ENCODE data around the gene RNF14. TPM values are rescaled to one million over a fixed set of nuclear protein-coding genes. Genes with fewer than 3 reads are reported as not detected.

Gene RNF14
- total RNA-seq, 2 experiments from 2014 or later, result 22.2 to 26.0 TPM

- H3K4me1 Mint-ChIP-seq (ENCODE audit: low read depth), result peaks cover 8% of the 10 kb centered on the region
- DNase-seq (no peak), ATAC-seq (no peak)
- POLR2A ChIA-PET, result interaction anchor here (0.9 to 1.0 kb wide), 2 partner anchors 17 to 157 kb away, joined by 3 to 5 read pairs; partner anchors contain the start of gene RNF14
- H3K36me3 Mint-ChIP-seq (ENCODE audit: low read depth), result peaks cover 49% of the 10 kb centered on the region
- no peak overlapping the region for H3K4me3 Mint-ChIP-seq
- H3K9me3 Mint-ChIP-seq (ENCODE audit: insufficient read depth), result no peaks in the 10 kb centered on the region
- no peak overlapping the region for H3K27ac Mint-ChIP-seq
- CTCF ChIA-PET, result interaction anchor here (0.6 to 3.6 kb wide), 9 partner anchors 9 to 160 kb away, joined by 3 to 23 read pairs (median 5); partner anchors contain the start of genes GNPDA1 and RNF14
- H3K27me3 Mint-ChIP-seq (ENCODE audit: low read depth), result no peaks in the 10 kb centered on the region
Measured at GRCh38 chr5:141986072-141986471, 17.2 kb downstream of the RNF14 start.

GRCh38 chr5:141989720-141990119 is 20.8 kb downstream of the RNF14 start:
- Mint-ChIP-seq H3K4me1 (ENCODE audit: low read depth) (peaks cover 11% of the 10 kb centered on the region), H3K27ac (no peak overlapping the region), H3K9me3 (ENCODE audit: insufficient read depth) (no peaks in the 10 kb centered on the region), H3K36me3 (ENCODE audit: low read depth) (peaks cover 40% of the 10 kb centered on the region), H3K27me3 (ENCODE audit: low read depth) (no peaks in the 10 kb centered on the region), H3K4me3 (no peak overlapping the region)
- DNase-seq (no peak), ATAC-seq (no peak)
- ChIA-PET POLR2A (no interaction called here), CTCF (interaction anchor here (0.7 to 11.7 kb wide), 13 partner anchors 9 to 297 kb away, joined by 3 to 199 read pairs (median 6); partner anchors contain the start of genes GNPDA1, NDFIP1 and RNF14)

GRCh38 chr5:141992349-141992963 is 23.6 kb downstream of the RNF14 start:
- peaks cover 3% of the 10 kb centered on the region for H3K4me1 Mint-ChIP-seq (ENCODE audit: low read depth)
- DNase-seq (peak; percentile 87), ATAC-seq (peak; percentile 91)
- no peaks in the 10 kb centered on the region for H3K27me3 Mint-ChIP-seq (ENCODE audit: low read depth)
- no peak overlapping the region for H3K27ac Mint-ChIP-seq
- CTCF ChIA-PET, result interaction anchor here (0.7 to 11.7 kb wide), 23 partner anchors 8 to 301 kb away, joined by 3 to 199 read pairs (median 5); partner anchors contain the start of genes GNPDA1, NDFIP1, PCDH12 and RNF14
- H3K9me3 Mint-ChIP-seq (ENCODE audit: insufficient read depth), result no peaks in the 10 kb centered on the region
- no peak overlapping the region for H3K4me3 Mint-ChIP-seq
- POLR2A ChIA-PET, result interaction anchor here (0.8 kb wide), 1 partner anchor 24 kb away, joined by 3 read pairs; no protein-coding TSS in a partner anchor
- H3K36me3 Mint-ChIP-seq (ENCODE audit: low read depth), result peaks cover 29% of the 10 kb centered on the region

- Mint-ChIP-seq H3K27me3 (ENCODE audit: low read depth) (no peaks in the 10 kb centered on the region), H3K36me3 (ENCODE audit: low read depth) (peaks cover 23% of the 10 kb centered on the region), H3K27ac (no peak overlapping the region), H3K9me3 (ENCODE audit: insufficient read depth) (no peaks in the 10 kb centered on the region), H3K4me3 (no peak overlapping the region), H3K4me1 (ENCODE audit: low read depth) (peaks cover 3% of the 10 kb centered on the region)
- POLR2A ChIA-PET, result interaction anchor here (0.8 kb wide), 1 partner anchor 9 kb away, joined by 7 read pairs; no protein-coding TSS in a partner anchor
- DNase-seq (no peak), ATAC-seq (no peak)
- CTCF ChIA-PET, result interaction anchor here (1.5 to 11.7 kb wide), 5 partner anchors 13 to 150 kb away, joined by 4 to 199 read pairs (median 76); partner anchors contain the start of genes GNPDA1 and RNF14
Measured at GRCh38 chr5:141994511-141995136, 25.7 kb downstream of the RNF14 start.

GRCh38 chr5:141995656-141996055 is 26.8 kb downstream of the RNF14 start:
- CTCF ChIA-PET, result interaction anchor here (0.6 to 11.7 kb wide), 4 partner anchors 17 to 149 kb away, joined by 3 to 199 read pairs (median 101); partner anchors contain the start of genes GNPDA1 and RNF14
- POLR2A ChIA-PET, result no interaction called here
- H3K36me3 Mint-ChIP-seq (ENCODE audit: low read depth), result peaks cover 28% of the 10 kb centered on the region
- DNase-seq (no peak), ATAC-seq (no peak)
- H3K4me1 Mint-ChIP-seq (ENCODE audit: low read depth), result peaks cover 5% of the 10 kb centered on the region
- H3K4me3 Mint-ChIP-seq, result no peak overlapping the region
- no peaks in the 10 kb centered on the region for H3K9me3 Mint-ChIP-seq (ENCODE audit: insufficient read depth)
- H3K27ac Mint-ChIP-seq, result no peak overlapping the region
- H3K27me3 Mint-ChIP-seq (ENCODE audit: low read depth), result no peaks in the 10 kb centered on the region

- H3K27ac Mint-ChIP-seq, result no peak overlapping the region
- ChIA-PET POLR2A (interaction anchor here (1.4 kb wide), 1 partner anchor 16 kb away, joined by 3 read pairs; the partner anchor contains the start of gene GNPDA1), CTCF (interaction anchor here (1.4 to 11.7 kb wide), 2 partner anchors 10 to 148 kb away, joined by 4 to 199 read pairs; no protein-coding TSS in a partner anchor)
Measured at GRCh38 chr5:141997358-141997960, 28.6 kb downstream of the RNF14 start.

GRCh38 chr5:142000173-142000572 is 31.3 kb downstream of the RNF14 start:
- no peaks in the 10 kb centered on the region for H3K9me3 Mint-ChIP-seq (ENCODE audit: insufficient read depth)

More at GRCh38 chr5:141997358-141997960, 28.6 kb downstream of the RNF14 start:
- Mint-ChIP-seq H3K4me3 (no peak overlapping the region), H3K36me3 (ENCODE audit: low read depth) (peaks cover 33% of the 10 kb centered on the region), H3K27me3 (ENCODE audit: low read depth) (no peaks in the 10 kb centered on the region), H3K4me1 (ENCODE audit: low read depth) (peaks cover 5% of the 10 kb centered on the region), H3K9me3 (ENCODE audit: insufficient read depth) (no peaks in the 10 kb centered on the region)
- DNase-seq (no peak), ATAC-seq (no peak)

GRCh38 chr5:142000704-142001484 is 32.0 kb downstream of the RNF14 start:
- Mint-ChIP-seq H3K4me1 (ENCODE audit: low read depth) (peaks cover 31% of the 10 kb centered on the region), H3K27me3 (ENCODE audit: low read depth) (no peaks in the 10 kb centered on the region), H3K27ac (peak overlapping the region; percentile 50), H3K36me3 (ENCODE audit: low read depth) (peaks cover 49% of the 10 kb centered on the region), H3K9me3 (ENCODE audit: insufficient read depth) (no peaks in the 10 kb centered on the region), H3K4me3 (no peak overlapping the region)
- DNase-seq (no peak), ATAC-seq (no peak)
- ChIA-PET POLR2A (no interaction called here), CTCF (interaction anchor here (0.6 to 9.2 kb wide), 18 partner anchors 10 to 147 kb away, joined by 3 to 63 read pairs (median 4); partner anchors contain the start of genes GNPDA1 and RNF14)

More at GRCh38 chr5:142000173-142000572, 31.3 kb downstream of the RNF14 start:
- H3K36me3 Mint-ChIP-seq (ENCODE audit: low read depth), result peaks cover 44% of the 10 kb centered on the region
- CTCF ChIA-PET, result interaction anchor here (0.6 to 9.2 kb wide), 15 partner anchors 9 to 148 kb away, joined by 3 to 63 read pairs (median 5); partner anchors contain the start of genes GNPDA1 and RNF14
- H3K4me3 Mint-ChIP-seq, result no peak overlapping the region
- POLR2A ChIA-PET, result no interaction called here
- no peak for ATAC-seq
- no peak for DNase-seq
- peak overlapping the region; percentile 50 for H3K27ac Mint-ChIP-seq
- peaks cover 24% of the 10 kb centered on the region for H3K4me1 Mint-ChIP-seq (ENCODE audit: low read depth)
- H3K27me3 Mint-ChIP-seq (ENCODE audit: low read depth), result no peaks in the 10 kb centered on the region

GRCh38 chr5:142003266-142003800 is 34.4 kb downstream of the RNF14 start:
- no peaks in the 10 kb centered on the region for H3K27me3 Mint-ChIP-seq (ENCODE audit: low read depth)
- ATAC-seq (no peak), DNase-seq (no peak)
- no peak overlapping the region for H3K27ac Mint-ChIP-seq
- no peak overlapping the region for H3K4me3 Mint-ChIP-seq
- peaks cover 64% of the 10 kb centered on the region for H3K36me3 Mint-ChIP-seq (ENCODE audit: low read depth)
- H3K9me3 Mint-ChIP-seq (ENCODE audit: insufficient read depth), result no peaks in the 10 kb centered on the region
- CTCF ChIA-PET, result interaction anchor here (1.7 to 9.2 kb wide), 5 partner anchors 9 to 141 kb away, joined by 8 to 63 read pairs (median 10); partner anchors contain the start of genes GNPDA1 and RNF14
- POLR2A ChIA-PET, result interaction anchor here (1.6 kb wide), 1 partner anchor 13 kb away, joined by 7 read pairs; no protein-coding TSS in a partner anchor
- H3K4me1 Mint-ChIP-seq (ENCODE audit: low read depth), result peaks cover 55% of the 10 kb centered on the region

GRCh38 chr5:142006363-142007236 is 37.7 kb downstream of the RNF14 start:
- Mint-ChIP-seq H3K27ac (peak overlapping the region; percentile 92), H3K27me3 (ENCODE audit: low read depth) (no peaks in the 10 kb centered on the region), H3K9me3 (ENCODE audit: insufficient read depth) (no peaks in the 10 kb centered on the region), H3K4me3 (peak overlapping the region; percentile 52), H3K4me1 (ENCODE audit: low read depth) (peaks cover 74% of the 10 kb centered on the region), H3K36me3 (ENCODE audit: low read depth) (peaks cover 76% of the 10 kb centered on the region)
- ATAC-seq (peak; percentile 85), DNase-seq (peak; percentile 79)
- ChIA-PET CTCF (interaction anchor here (0.7 to 9.2 kb wide), 12 partner anchors 9 to 315 kb away, joined by 3 to 63 read pairs (median 5); partner anchors contain the start of gene RNF14), POLR2A (interaction anchor here (0.6 to 1.7 kb wide), 10 partner anchors 8 to 137 kb away, joined by 3 to 10 read pairs (median 3); partner anchors contain the start of gene RNF14)
